BLaER1 (cell line): Measurements from ENCODE around the gene SYVN1.
A peak's percentile ranks its signal among the peaks of the same experiment; 100 is the strongest.
"Not testable (repeated sequence)": the region's sequence is repeated elsewhere in the genome, so short reads cannot be mapped to it uniquely, and the experiment has no call there.

Experiments used
- H3K27ac ChIP-seq: shearing (Covaris generic); formaldehyde crosslinking; 2 replicates; pipeline ENCODE4 v1.8.1; 2022
- H3K27me3 ChIP-seq: shearing (Covaris generic); formaldehyde crosslinking; 2 replicates; pipeline ENCODE4 v1.8.1; 2022
- H3K36me3 ChIP-seq: shearing (Covaris generic); formaldehyde crosslinking; 2 replicates; pipeline ENCODE4 v1.8.1; 2022
- H3K4me1 ChIP-seq: shearing (Covaris generic); formaldehyde crosslinking; 2 replicates; pipeline ENCODE4 v1.8.1; 2022
- H3K4me2 ChIP-seq: shearing (Covaris generic); formaldehyde crosslinking; 2 replicates; pipeline ENCODE4 v1.8.1; 2022
- H3K4me3 ChIP-seq: shearing (Covaris generic); formaldehyde crosslinking; 2 replicates; pipeline ENCODE4 v1.8.1; 2022
- H3K9ac ChIP-seq: shearing (Covaris generic); formaldehyde crosslinking; 2 replicates; pipeline ENCODE4 v1.8.1; 2022
- H3K9me3 ChIP-seq: shearing (Covaris generic); formaldehyde crosslinking; 2 replicates; pipeline ENCODE4 v1.8.1; 2022
- H4K20me1 ChIP-seq: shearing (Covaris generic); formaldehyde crosslinking; 2 replicates; pipeline ENCODE4 v1.8.1; 2022
- Cebpa-rat ChIP-seq: shearing (Covaris generic); IDR thresholded peaks from 2 replicates; pipeline ENCODE4 v1.8.1; 2022

SYVN1 gene

GRCh38 chr11:65152122-65152521, 17.8 kb upstream of the SYVN1 start:
- Histone ChIP-seq H3K9me3 (peaks cover 4% of the 10 kb centered on the region), H3K4me3 (no peak overlapping the region), H3K4me2 (no peak overlapping the region), H3K27me3 (no peaks in the 10 kb centered on the region), H3K36me3 (no peaks in the 10 kb centered on the region), H3K4me1 (peaks cover 28% of the 10 kb centered on the region; the same call in 1 of the 2 replicates), H3K9ac (no peak overlapping the region), H4K20me1 (no peaks in the 10 kb centered on the region), H3K27ac (no peak overlapping the region)
- TF ChIP-seq Cebpa-rat, result no peak

GRCh38 chr11:65151331-65151899, 17.1 kb upstream of the SYVN1 start:
- no peaks in the 10 kb centered on the region for H4K20me1 ChIP-seq
- no peak overlapping the region for H3K4me3 ChIP-seq
- H3K27ac ChIP-seq, result no peak overlapping the region
- no peak for TF ChIP-seq Cebpa-rat
- H3K4me1 ChIP-seq, result peaks cover 30% of the 10 kb centered on the region; the same call in 1 of the 2 replicates
- H3K27me3 ChIP-seq, result no peaks in the 10 kb centered on the region
- no peak overlapping the region for H3K9ac ChIP-seq
- no peaks in the 10 kb centered on the region for H3K36me3 ChIP-seq
- no peak overlapping the region for H3K4me2 ChIP-seq
- H3K9me3 ChIP-seq, result peaks cover 11% of the 10 kb centered on the region

GRCh38 chr11:65150509-65151299, 16.4 kb upstream of the SYVN1 start:
- TF ChIP-seq Cebpa-rat, result no peak
- H3K4me3 ChIP-seq, result no peak overlapping the region
- no peak overlapping the region for H3K9ac ChIP-seq
- no peaks in the 10 kb centered on the region for H3K36me3 ChIP-seq
- no peaks in the 10 kb centered on the region for H3K27me3 ChIP-seq
- H3K4me2 ChIP-seq, result peak overlapping the region; percentile 4; the same call in 1 of the 2 replicates
- no peak overlapping the region for H3K27ac ChIP-seq
- H3K4me1 ChIP-seq, result peaks cover 37% of the 10 kb centered on the region
- peaks cover 18% of the 10 kb centered on the region for H3K9me3 ChIP-seq
- H4K20me1 ChIP-seq, result no peaks in the 10 kb centered on the region

- peaks cover 39% of the 10 kb centered on the region for H3K4me1 ChIP-seq
- not testable (repeated sequence) for H4K20me1 ChIP-seq, H3K27ac ChIP-seq, H3K9ac ChIP-seq, H3K36me3 ChIP-seq, H3K4me3 ChIP-seq, H3K4me2 ChIP-seq, H3K27me3 ChIP-seq
- peaks cover 18% of the 10 kb centered on the region for H3K9me3 ChIP-seq
These were observed 15.8 kb upstream of the SYVN1 start for GRCh38 chr11:65150131-65150508.

GRCh38 chr11:65148657-65149056, 14.3 kb upstream of the SYVN1 start:
- H3K4me1 ChIP-seq, result peaks cover 43% of the 10 kb centered on the region
- no peak for TF ChIP-seq Cebpa-rat

GRCh38 chr11:65147352-65148075, 13.2 kb upstream of the SYVN1 start:
- TF ChIP-seq Cebpa-rat, result no peak
- H3K9ac ChIP-seq, result no peak overlapping the region
- peaks cover 18% of the 10 kb centered on the region for H3K9me3 ChIP-seq
- H3K36me3 ChIP-seq, result no peaks in the 10 kb centered on the region
- H3K27ac ChIP-seq, result no peak overlapping the region
- no peak overlapping the region for H3K4me2 ChIP-seq
- H3K4me3 ChIP-seq, result no peak overlapping the region
- H4K20me1 ChIP-seq, result no peaks in the 10 kb centered on the region
- peaks cover 54% of the 10 kb centered on the region for H3K4me1 ChIP-seq
- H3K27me3 ChIP-seq, result no peaks in the 10 kb centered on the region

More at GRCh38 chr11:65148657-65149056, 14.3 kb upstream of the SYVN1 start:
- Histone ChIP-seq H3K4me3 (no peak overlapping the region), H3K9me3 (peaks cover 18% of the 10 kb centered on the region), H3K4me2 (0 out of 2 replicates have a peak overlapping the region, but pooled peaks have one; percentile 3), H4K20me1 (no peaks in the 10 kb centered on the region), H3K27me3 (no peaks in the 10 kb centered on the region), H3K27ac (no peak overlapping the region), H3K9ac (no peak overlapping the region), H3K36me3 (no peaks in the 10 kb centered on the region)

- Histone ChIP-seq H3K4me3 (peak overlapping the region; percentile 21; the same call in 1 of the 2 replicates), H3K9me3 (peaks cover 12% of the 10 kb centered on the region), H4K20me1 (no peaks in the 10 kb centered on the region), H3K4me1 (peaks cover 55% of the 10 kb centered on the region), H3K4me2 (peak overlapping the region; percentile 72), H3K9ac (peak overlapping the region; percentile 13; the same call in 1 of the 2 replicates), H3K36me3 (no peaks in the 10 kb centered on the region), H3K27ac (peak overlapping the region; percentile 33), H3K27me3 (no peaks in the 10 kb centered on the region)
- 0 out of 2 replicates have a peak, but pooled peaks have one; percentile 49 for TF ChIP-seq Cebpa-rat
These were observed 7.7 kb upstream of the SYVN1 start for GRCh38 chr11:65141896-65142494.

GRCh38 chr11:65136515-65137096, 2.3 kb upstream of the SYVN1 start:
- Histone ChIP-seq H3K36me3 (peaks cover 17% of the 10 kb centered on the region), H3K4me2 (peak overlapping the region; percentile 99; the same call in 1 of the 2 replicates), H3K9me3 (no peaks in the 10 kb centered on the region), H3K4me3 (no peak overlapping the region), H4K20me1 (peaks cover 7% of the 10 kb centered on the region; the same call in 1 of the 2 replicates), H3K27me3 (no peaks in the 10 kb centered on the region), H3K9ac (no peak overlapping the region), H3K4me1 (peaks cover 50% of the 10 kb centered on the region), H3K27ac (no peak overlapping the region)
- no peak for TF ChIP-seq Cebpa-rat

- Histone ChIP-seq H3K9me3 (no peaks in the 10 kb centered on the region), H4K20me1 (peaks cover 7% of the 10 kb centered on the region), H3K9ac (peak overlapping the region; percentile 98), H3K4me1 (peaks cover 52% of the 10 kb centered on the region), H3K27me3 (no peaks in the 10 kb centered on the region), H3K27ac (peak overlapping the region; percentile 99), H3K36me3 (peaks cover 26% of the 10 kb centered on the region), H3K4me3 (peak overlapping the region; percentile 99), H3K4me2 (peak overlapping the region; percentile 99)
- TF ChIP-seq Cebpa-rat, result no peak
These were observed 1.4 kb upstream of the SYVN1 start for GRCh38 chr11:65135633-65136145.
